Activated T-cell treated with anti-CD3 and anti-CD28 coated beads, Interleukin-2, amount 50 U/mL, for 72 hours (primary cell): ENCODE measurements around the gene CD79B. TPM values are rescaled to one million over a fixed set of nuclear protein-coding genes. Genes with fewer than 3 reads are reported as not detected.

Experiments used
- ATAC-seq, 2 donors: fragments of 150-1000 bp; cut with Tn5 transposase; replicated peaks in 1 of 2; 2 replicates each; pipeline ENCODE4 v1.10.0; 2021; ENCODE audit warnings: moderate library complexity in 2 of 2, mild to moderate bottlenecking in 1 of 2
- DNase-seq, 2 donors: peaks; one replicate each; pipeline ENCODE4 v3.0.0; 2021 to 2022; ENCODE audit warnings: mixed read lengths in 1 of 2
- H3K27ac Mint-ChIP-seq: one replicate; pipeline ENCODE4 v1.8.0; 2022; ENCODE audit warnings: mild to moderate bottlenecking, moderate library complexity, mixed read lengths
- H3K27me3 Mint-ChIP-seq: one replicate; pipeline ENCODE4 v1.8.0; 2022; ENCODE audit warnings: low read depth, mixed read lengths
- H3K36me3 Mint-ChIP-seq, 2 donors: one replicate each; pipeline ENCODE4 v1.8.0; 2022; ENCODE audit warnings: mixed read lengths in 2 of 2, mild to moderate bottlenecking in 1 of 2; ENCODE audit not compliant: insufficient read depth in 2 of 2
- H3K4me1 Mint-ChIP-seq: one replicate; pipeline ENCODE4 v1.8.0; 2022; ENCODE audit warnings: low read depth, mixed read lengths
- H3K4me3 Mint-ChIP-seq, 2 donors: one replicate each; pipeline ENCODE4 v1.8.0; 2022; ENCODE audit warnings: mild to moderate bottlenecking in 2 of 2, mixed read lengths in 2 of 2, moderate library complexity in 2 of 2
- H3K9me3 Mint-ChIP-seq, 2 donors: one replicate each; pipeline ENCODE4 v1.8.0; 2022; ENCODE audit warnings: mixed read lengths in 2 of 2
- total RNA-seq, 2 donors: library from RNA; stranded (reverse); gene quantifications; one replicate each; pipeline ENCODE4 v1.2.3, GENCODE V29; 2022

CD79B gene
- total RNA-seq: 10 to 100 TPM; 24.8 to 31.0 TPM

- Mint-ChIP-seq H3K27me3 (no peaks in the 10 kb centered on the region), H3K9me3 (no peaks in the 10 kb centered on the region), H3K4me1 (peaks cover 24% of the 10 kb centered on the region), H3K4me3 (peak within 1 kb of the TSS; percentile 84 to 94), H3K27ac (peak within 1 kb of the TSS; percentile 77), H3K36me3 (no peaks in the 10 kb centered on the region)
- ATAC-seq (peak; percentile 78 to 81), DNase-seq (peak; percentile 60 to 61)
Observed at GRCh38 chr17:63931981-63932561, at the start of gene CD79B. CD79B (minus strand) TSS chr17:63932331; CDS start chr17:63932261, 70 bp downstream.

- Mint-ChIP-seq H3K27ac (no peak overlapping the region), H3K27me3 (no peaks in the 10 kb centered on the region), H3K36me3 (peaks cover 2 to 8% of the 10 kb centered on the region in 2 donors), H3K4me1 (peaks cover 2% of the 10 kb centered on the region), H3K9me3 (peaks cover 6 to 7% of the 10 kb centered on the region in 2 donors), H3K4me3 (no peak overlapping the region)
- no peak for ATAC-seq
- DNase-seq: no peak
Observed at GRCh38 chr17:63978272-63979200, 46.4 kb upstream of the CD79B start.

GRCh38 chr17:63976702-63977101, 44.6 kb upstream of the CD79B start:
- ATAC-seq (no peak), DNase-seq (no peak)
- Mint-ChIP-seq H3K4me1 (peaks cover 5% of the 10 kb centered on the region), H3K4me3 (no peak overlapping the region), H3K36me3 (no peaks in the 10 kb centered on the region), H3K27ac (no peak overlapping the region), H3K9me3 (no peaks in the 10 kb centered on the region), H3K27me3 (no peaks in the 10 kb centered on the region)

- Mint-ChIP-seq H3K27ac (peak overlapping the region; percentile 1), H3K9me3 (no peaks in the 10 kb centered on the region), H3K27me3 (no peaks in the 10 kb centered on the region), H3K36me3 (no peaks in the 10 kb centered on the region), H3K4me3 (peak overlapping the region in 1 of 2 donors; percentile 10), H3K4me1 (peaks cover 5% of the 10 kb centered on the region)
- DNase-seq: no peak
- peak; percentile 67 to 70 for ATAC-seq
Observed at GRCh38 chr17:63975541-63976092, 43.5 kb upstream of the CD79B start.

- Mint-ChIP-seq H3K27me3 (no peaks in the 10 kb centered on the region), H3K4me3 (peak overlapping the region in 1 of 2 donors; percentile 60), H3K9me3 (no peaks in the 10 kb centered on the region), H3K4me1 (peaks cover 5% of the 10 kb centered on the region), H3K27ac (no peak overlapping the region), H3K36me3 (no peaks in the 10 kb centered on the region)
- DNase-seq: no peak
- ATAC-seq: peak; percentile 65 to 69
Observed at GRCh38 chr17:63974594-63975192, 42.6 kb upstream of the CD79B start.

GRCh38 chr17:63973930-63974593, 41.9 kb upstream of the CD79B start:
- Mint-ChIP-seq H3K4me1 (peaks cover 5% of the 10 kb centered on the region), H3K27ac (no peak overlapping the region), H3K36me3 (no peaks in the 10 kb centered on the region), H3K4me3 (peak overlapping the region in 1 of 2 donors; percentile 60), H3K9me3 (no peaks in the 10 kb centered on the region), H3K27me3 (no peaks in the 10 kb centered on the region)
- DNase-seq (no peak), ATAC-seq (no peak)

GRCh38 chr17:63973247-63973646, 41.1 kb upstream of the CD79B start:
- Mint-ChIP-seq H3K4me1 (peaks cover 8% of the 10 kb centered on the region), H3K4me3 (no peak overlapping the region), H3K9me3 (no peaks in the 10 kb centered on the region), H3K27ac (no peak overlapping the region), H3K27me3 (no peaks in the 10 kb centered on the region), H3K36me3 (no peaks in the 10 kb centered on the region)
- ATAC-seq: no peak
- no peak for DNase-seq

GRCh38 chr17:63972796-63973195, 40.7 kb upstream of the CD79B start, which contains the start of gene SCN4A:
SCN4A (minus strand) TSS chr17:63972918; CDS start chr17:63972841, 77 bp downstream.
- H3K36me3 Mint-ChIP-seq: no peaks in the 10 kb centered on the region
- no peak within 1 kb of the TSS for H3K4me3 Mint-ChIP-seq
- DNase-seq (no peak), ATAC-seq (no peak)
- peaks cover 12% of the 10 kb centered on the region for H3K4me1 Mint-ChIP-seq
- H3K27me3 Mint-ChIP-seq: no peaks in the 10 kb centered on the region
- no peak within 1 kb of the TSS for H3K27ac Mint-ChIP-seq
- no peaks in the 10 kb centered on the region for H3K9me3 Mint-ChIP-seq

GRCh38 chr17:63969278-63969677, 37.1 kb upstream of the CD79B start:
- no peaks in the 10 kb centered on the region for H3K27me3 Mint-ChIP-seq
- no peaks in the 10 kb centered on the region for H3K9me3 Mint-ChIP-seq
- peaks cover 28% of the 10 kb centered on the region for H3K4me1 Mint-ChIP-seq
- H3K36me3 Mint-ChIP-seq: no peaks in the 10 kb centered on the region
- no peak overlapping the region for H3K4me3 Mint-ChIP-seq
- H3K27ac Mint-ChIP-seq: no peak overlapping the region
- DNase-seq: no peak
- no peak for ATAC-seq

GRCh38 chr17:63967953-63968352, 35.8 kb upstream of the CD79B start:
- Mint-ChIP-seq H3K4me3 (no peak overlapping the region), H3K27ac (no peak overlapping the region), H3K4me1 (peaks cover 23% of the 10 kb centered on the region), H3K36me3 (no peaks in the 10 kb centered on the region), H3K9me3 (no peaks in the 10 kb centered on the region), H3K27me3 (no peaks in the 10 kb centered on the region)
- DNase-seq (peak; percentile 34 to 59), ATAC-seq (peak; percentile 67 to 73)

- ATAC-seq: peak; percentile 92 to 93
- H3K4me3 Mint-ChIP-seq: no peak overlapping the region
- H3K36me3 Mint-ChIP-seq: no peaks in the 10 kb centered on the region
- no peak overlapping the region for H3K27ac Mint-ChIP-seq
- DNase-seq: peak; percentile 61 to 63
- no peaks in the 10 kb centered on the region for H3K27me3 Mint-ChIP-seq
- no peaks in the 10 kb centered on the region for H3K9me3 Mint-ChIP-seq
- H3K4me1 Mint-ChIP-seq: peaks cover 23% of the 10 kb centered on the region
Observed at GRCh38 chr17:63966646-63967264, 34.6 kb upstream of the CD79B start.

- H3K4me1 Mint-ChIP-seq: peaks cover 23% of the 10 kb centered on the region
- no peaks in the 10 kb centered on the region for H3K36me3 Mint-ChIP-seq
- ATAC-seq: no peak
- DNase-seq: no peak
- H3K27ac Mint-ChIP-seq: no peak overlapping the region
- no peak overlapping the region for H3K4me3 Mint-ChIP-seq
- no peaks in the 10 kb centered on the region for H3K27me3 Mint-ChIP-seq
- H3K9me3 Mint-ChIP-seq: no peaks in the 10 kb centered on the region
Observed at GRCh38 chr17:63963123-63963522, 31.0 kb upstream of the CD79B start.
